Astrocyte (in vitro differentiated cells and primary cell): ENCODE data around the gene GAGE12J. TPM values are rescaled to one million over a fixed set of nuclear protein-coding genes. Genes with fewer than 3 reads are reported as not detected.
"Not testable (repeated sequence)": the region's sequence is repeated elsewhere in the genome, so short reads cannot be mapped to it uniquely, and the experiment has no call there.

ENCODE experiments used
- DNase-seq: peaks from one replicate; pipeline ENCODE4 v3.0.0-alpha.2; 2010; ENCODE audit warnings: low read depth
- FAIRE-seq: peaks from 2 replicates; lab custom pipeline; 2011; peaks lifted over from hg19 to GRCh38; lab: Jason Lieb, UNC
- H2AFZ ChIP-seq: 2 replicates; pipeline ENCODE4 v1.6.0; 2012; ENCODE audit warnings: low read depth, low read length, inconsistent platforms
- H3K27ac ChIP-seq: 2 replicates; pipeline ENCODE4 v1.5.1; 2011; ENCODE audit warnings: low read depth, low read length, inconsistent platforms
- H3K27me3 ChIP-seq: 2 replicates; pipeline ENCODE4 v1.6.0; 2011; ENCODE audit warnings: low read length, inconsistent platforms; ENCODE audit not compliant: insufficient read depth
- H3K36me3 ChIP-seq: 2 replicates; pipeline ENCODE4 v1.5.1; 2011; ENCODE audit warnings: low read length, inconsistent platforms; ENCODE audit not compliant: insufficient read depth
- H3K4me1 ChIP-seq: 2 replicates; pipeline ENCODE4 v1.5.1; 2011; ENCODE audit warnings: low read length, inconsistent platforms; ENCODE audit not compliant: insufficient read depth
- H3K4me2 ChIP-seq: 2 replicates; pipeline ENCODE4 v1.6.0; 2012; ENCODE audit warnings: low read length, inconsistent platforms
- H3K4me3 ChIP-seq: 2 replicates; pipeline ENCODE4 v1.5.1; 2011; ENCODE audit warnings: low read depth, mild to moderate bottlenecking, low read length, inconsistent platforms; ENCODE audit not compliant: insufficient read depth
- H3K79me2 ChIP-seq: 2 replicates; pipeline ENCODE4 v1.6.0; 2012; ENCODE audit warnings: mild to moderate bottlenecking, low read length, inconsistent platforms; ENCODE audit not compliant: insufficient read depth
- H3K9ac ChIP-seq: 2 replicates; pipeline ENCODE4 v1.6.0; 2012; ENCODE audit warnings: mild to moderate bottlenecking, low read length, inconsistent platforms
- H3K9me3 ChIP-seq: 2 replicates; pipeline ENCODE4 v1.5.1; 2012; ENCODE audit warnings: low read depth, mild to moderate bottlenecking, low read length, inconsistent platforms; ENCODE audit not compliant: insufficient read depth
- H4K20me1 ChIP-seq: 2 replicates; pipeline ENCODE4 v1.6.0; 2012; ENCODE audit warnings: low read length, inconsistent platforms; ENCODE audit not compliant: insufficient read depth
- H3K27ac Mint-ChIP-seq: one replicate; pipeline ENCODE4 v1.8.0; 2021; ENCODE audit warnings: mild to moderate bottlenecking, mixed read lengths; ENCODE audit not compliant: unreplicated experiment
- H3K27me3 Mint-ChIP-seq: one replicate; pipeline ENCODE4 v1.8.0; 2021; ENCODE audit warnings: low read depth, mixed read lengths; ENCODE audit not compliant: unreplicated experiment
- H3K36me3 Mint-ChIP-seq: one replicate; pipeline ENCODE4 v1.8.0; 2021; ENCODE audit warnings: low read depth, mixed read lengths; ENCODE audit not compliant: unreplicated experiment
- H3K4me1 Mint-ChIP-seq: one replicate; pipeline ENCODE4 v1.8.0; 2021; ENCODE audit warnings: low read depth, mixed read lengths; ENCODE audit not compliant: unreplicated experiment
- H3K4me3 Mint-ChIP-seq: one replicate; pipeline ENCODE4 v1.8.0; 2021; ENCODE audit warnings: mild to moderate bottlenecking, moderate library complexity, mixed read lengths; ENCODE audit not compliant: unreplicated experiment
- H3K9me3 Mint-ChIP-seq: one replicate; pipeline ENCODE4 v1.8.0; 2021; ENCODE audit warnings: mild to moderate bottlenecking, mixed read lengths; ENCODE audit not compliant: unreplicated experiment
- total RNA-seq: library from RNA; stranded (reverse); gene quantifications from 2 replicates; pipeline ENCODE4 v1.2.1, GENCODE V29; 2021

Gene GAGE12J
- total RNA-seq, 1 donor from 2014 or later = not detected

- not testable (repeated sequence) for H2AFZ ChIP-seq, H3K27ac Mint-ChIP-seq, H3K36me3 ChIP-seq, H3K27ac ChIP-seq, H3K27me3 ChIP-seq, H3K27me3 Mint-ChIP-seq, H3K9me3 ChIP-seq, H3K9ac ChIP-seq, H3K4me1 Mint-ChIP-seq, H3K4me3 Mint-ChIP-seq, H3K9me3 Mint-ChIP-seq, H3K4me1 ChIP-seq, H3K79me2 ChIP-seq, FAIRE-seq, H4K20me1 ChIP-seq, DNase-seq, H3K4me2 ChIP-seq, H3K36me3 Mint-ChIP-seq, H3K4me3 ChIP-seq
These were observed 10.0 kb downstream of the GAGE12J start for GRCh38 chrX:49331841-49332240.

GRCh38 chrX:49341449-49341848 lies 19.6 kb downstream of the GAGE12J start:
- H2AFZ ChIP-seq, H3K9ac ChIP-seq, H3K36me3 ChIP-seq, H4K20me1 ChIP-seq, H3K27me3 Mint-ChIP-seq, H3K36me3 Mint-ChIP-seq, H3K4me1 ChIP-seq, H3K9me3 ChIP-seq, H3K4me3 ChIP-seq, H3K27me3 ChIP-seq, DNase-seq, H3K79me2 ChIP-seq, H3K4me1 Mint-ChIP-seq, H3K4me2 ChIP-seq, H3K9me3 Mint-ChIP-seq, H3K27ac ChIP-seq, H3K27ac Mint-ChIP-seq, FAIRE-seq, H3K4me3 Mint-ChIP-seq: not testable (repeated sequence)

GRCh38 chrX:49344496-49345175 lies 22.8 kb downstream of the GAGE12J start:
- not testable (repeated sequence) for H3K9ac ChIP-seq, H3K27ac ChIP-seq, H3K4me2 ChIP-seq, FAIRE-seq, H3K4me3 ChIP-seq, H3K27ac Mint-ChIP-seq, H3K4me3 Mint-ChIP-seq, H3K27me3 Mint-ChIP-seq, H3K9me3 ChIP-seq, H2AFZ ChIP-seq, H3K36me3 ChIP-seq, H3K27me3 ChIP-seq, DNase-seq, H3K9me3 Mint-ChIP-seq, H3K79me2 ChIP-seq, H3K36me3 Mint-ChIP-seq, H4K20me1 ChIP-seq, H3K4me1 Mint-ChIP-seq, H3K4me1 ChIP-seq

GRCh38 chrX:49345402-49345801 lies 23.6 kb downstream of the GAGE12J start:
- H3K4me3 Mint-ChIP-seq, H3K4me1 Mint-ChIP-seq, H3K36me3 ChIP-seq, H3K27me3 Mint-ChIP-seq, H3K27me3 ChIP-seq, DNase-seq, H3K9me3 Mint-ChIP-seq, H3K4me3 ChIP-seq, H3K27ac Mint-ChIP-seq, H3K9ac ChIP-seq, H3K9me3 ChIP-seq, H3K4me1 ChIP-seq, H3K79me2 ChIP-seq, H3K27ac ChIP-seq, H4K20me1 ChIP-seq, FAIRE-seq, H2AFZ ChIP-seq, H3K4me2 ChIP-seq, H3K36me3 Mint-ChIP-seq: not testable (repeated sequence)

GRCh38 chrX:49346150-49346549 lies 24.3 kb downstream of the GAGE12J start:
- H3K36me3 Mint-ChIP-seq, DNase-seq: not testable (repeated sequence)

More at GRCh38 chrX:49346150-49346549, 24.3 kb downstream of the GAGE12J start:
- not testable (repeated sequence) for H3K4me2 ChIP-seq, H3K36me3 ChIP-seq, H3K27ac Mint-ChIP-seq, H3K9ac ChIP-seq, H3K27me3 ChIP-seq, FAIRE-seq, H3K27me3 Mint-ChIP-seq, H3K4me1 ChIP-seq, H3K4me1 Mint-ChIP-seq, H3K4me3 Mint-ChIP-seq, H3K79me2 ChIP-seq, H3K9me3 ChIP-seq, H3K4me3 ChIP-seq, H3K27ac ChIP-seq, H3K9me3 Mint-ChIP-seq, H2AFZ ChIP-seq, H4K20me1 ChIP-seq
